DND-41 (cell line): Measurements from ENCODE around the gene GRM5.

Experiments used
- ATAC-seq: fragments of 200-7000 bp; cut with Tn5 transposase; 3 replicates; pipeline ENCODE4 v1.9.1; 2021; ENCODE audit warnings: low read depth; ENCODE audit not compliant: insufficient read depth
- DNase-seq: peaks from one replicate; pipeline ENCODE4 v3.0.0-alpha.2; 2020
- H2AFZ ChIP-seq: 2 replicates; pipeline ENCODE4 v1.6.0; 2012; ENCODE audit warnings: low read depth, low read length
- H3K27ac ChIP-seq: 2 replicates; pipeline ENCODE4 v1.5.1; 2012; ENCODE audit warnings: low read length, inconsistent platforms
- H3K27me3 ChIP-seq: fragments of 200-600 bp; sonication (generic); 2 replicates; pipeline ENCODE4 v1.6.0; 2012; ENCODE audit warnings: low read length, mild to moderate bottlenecking, inconsistent platforms; ENCODE audit not compliant: insufficient read depth, poor library complexity
- H3K36me3 ChIP-seq: 2 replicates; pipeline ENCODE4 v1.5.1; 2012; ENCODE audit warnings: low read length, inconsistent platforms; ENCODE audit not compliant: insufficient read depth
- H3K4me1 ChIP-seq: 2 replicates; pipeline ENCODE4 v1.5.1; 2012; ENCODE audit warnings: mild to moderate bottlenecking, low read length; ENCODE audit not compliant: insufficient read depth
- H3K4me2 ChIP-seq: 2 replicates; pipeline ENCODE4 v1.6.0; 2012; ENCODE audit warnings: mild to moderate bottlenecking, moderate library complexity, low read length, inconsistent platforms; ENCODE audit not compliant: insufficient read depth
- H3K4me3 ChIP-seq, 2 experiments: fragments of 200-600 bp in 1 of 2; shearing (Covaris generic) in 1 of 2; 2 replicates each; pipeline ENCODE4 v1.5.1; 2012 to 2016; ENCODE audit warnings: inconsistent platforms in 2 of 2, low read length in 2 of 2, mild to moderate bottlenecking in 2 of 2, low read depth in 1 of 2, moderate library complexity in 1 of 2
- H3K79me2 ChIP-seq: 2 replicates; pipeline ENCODE4 v1.6.0; 2012; ENCODE audit warnings: low read length, inconsistent platforms; ENCODE audit not compliant: insufficient read depth
- H3K9ac ChIP-seq: 2 replicates; pipeline ENCODE4 v1.6.0; 2012; ENCODE audit warnings: low read depth, mild to moderate bottlenecking, inconsistent platforms, low read length, moderate library complexity
- H3K9me3 ChIP-seq: 2 replicates; pipeline ENCODE4 v1.5.1; 2012; ENCODE audit warnings: low read length, moderate library complexity, mild to moderate bottlenecking, inconsistent platforms; ENCODE audit not compliant: insufficient read depth, severe bottlenecking
- H4K20me1 ChIP-seq: 2 replicates; pipeline ENCODE4 v1.6.0; 2012; ENCODE audit warnings: low read length; ENCODE audit not compliant: insufficient read depth
- EZH2 ChIP-seq: IDR thresholded peaks from 3 replicates; pipeline ENCODE4 v1.6.1; 2012; ENCODE audit warnings: borderline replicate concordance, low read depth, mild to moderate bottlenecking, moderate library complexity, low read length, inconsistent platforms; ENCODE audit not compliant: severe bottlenecking
- TF ChIP-seq, protein P1 (sequence below): IDR thresholded peaks from 2 replicates; pipeline ENCODE4 v1.5.1; 2012; ENCODE audit warnings: borderline replicate concordance, low read length, moderate library complexity, mild to moderate bottlenecking; ENCODE audit not compliant: poor library complexity, severe bottlenecking; ENCODE audit errors: extremely low read depth

Gene GRM5

DNA sequence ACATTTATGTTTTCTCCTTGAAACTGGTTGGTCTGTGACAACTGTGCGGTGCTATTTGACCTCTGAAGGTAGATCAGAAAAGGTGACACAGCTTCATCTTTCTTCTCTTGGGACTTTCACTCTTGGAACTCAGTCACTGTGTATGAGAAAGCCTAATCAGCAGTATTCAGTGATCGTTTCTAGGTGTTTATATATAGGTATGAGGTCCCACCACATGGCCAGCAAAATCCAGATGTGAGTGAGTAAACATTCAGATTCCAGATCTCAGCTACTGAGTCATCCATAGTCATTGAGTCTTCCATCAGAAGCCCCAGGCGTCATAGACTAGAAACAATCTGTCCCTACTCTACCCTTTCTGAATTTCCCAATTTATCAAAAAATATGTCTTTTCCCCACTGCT is 610.9 kb downstream of the GRM5 start:
- Histone ChIP-seq H3K79me2 (no peaks in the 10 kb centered on the region), H4K20me1 (no peaks in the 10 kb centered on the region), H3K4me3 (no peak overlapping the region), H3K4me1 (no peaks in the 10 kb centered on the region), H3K9me3 (no peaks in the 10 kb centered on the region), H3K27ac (no peak overlapping the region), H3K9ac (no peak overlapping the region), H3K4me2 (no peak overlapping the region), H3K27me3 (no peaks in the 10 kb centered on the region), H2AFZ (no peak overlapping the region), H3K36me3 (no peaks in the 10 kb centered on the region)
- DNase-seq: no peak
- TF ChIP-seq, protein P1, sequence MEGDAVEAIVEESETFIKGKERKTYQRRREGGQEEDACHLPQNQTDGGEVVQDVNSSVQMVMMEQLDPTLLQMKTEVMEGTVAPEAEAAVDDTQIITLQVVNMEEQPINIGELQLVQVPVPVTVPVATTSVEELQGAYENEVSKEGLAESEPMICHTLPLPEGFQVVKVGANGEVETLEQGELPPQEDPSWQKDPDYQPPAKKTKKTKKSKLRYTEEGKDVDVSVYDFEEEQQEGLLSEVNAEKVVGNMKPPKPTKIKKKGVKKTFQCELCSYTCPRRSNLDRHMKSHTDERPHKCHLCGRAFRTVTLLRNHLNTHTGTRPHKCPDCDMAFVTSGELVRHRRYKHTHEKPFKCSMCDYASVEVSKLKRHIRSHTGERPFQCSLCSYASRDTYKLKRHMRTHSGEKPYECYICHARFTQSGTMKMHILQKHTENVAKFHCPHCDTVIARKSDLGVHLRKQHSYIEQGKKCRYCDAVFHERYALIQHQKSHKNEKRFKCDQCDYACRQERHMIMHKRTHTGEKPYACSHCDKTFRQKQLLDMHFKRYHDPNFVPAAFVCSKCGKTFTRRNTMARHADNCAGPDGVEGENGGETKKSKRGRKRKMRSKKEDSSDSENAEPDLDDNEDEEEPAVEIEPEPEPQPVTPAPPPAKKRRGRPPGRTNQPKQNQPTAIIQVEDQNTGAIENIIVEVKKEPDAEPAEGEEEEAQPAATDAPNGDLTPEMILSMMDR: no peak
- TF ChIP-seq EZH2: no peak
- ATAC-seq: no peak
